Measurements from ENCODE around the gene LDLRAD4. TPM values are rescaled to one million over a fixed set of nuclear protein-coding genes. Genes with fewer than 3 reads are reported as not detected.

Gene LDLRAD4
- total and polyA plus RNA-seq, 9 of the 15 experiments (the other 6 are each of a cell fraction or from before 2014, with no cell fraction given): 0.01 TPM; not detected in 8

GRCh38 chr18:13536578-13536977 lies 318.0 kb downstream of the LDLRAD4 start:
- no peak for FAIRE-seq
- in situ Hi-C loops (cut with MboI): no loop called here
- Histone ChIP-seq H2AFZ (ENCODE audit: low read depth, low read length) (no peak overlapping the region), H4K20me1 (replicated peaks; ENCODE audit: control insufficient read depth, insufficient read depth, low read length) (no peaks in the 10 kb centered on the region), H3K9ac (ENCODE audit: insufficient read depth in 1 of 2, low read depth in 2 of 2, low read length in 2 of 2) (no peak overlapping the region), H3K27me3 (ENCODE audit: control insufficient read depth in 2 of 2, insufficient read depth in 2 of 2, low read length in 2 of 2) (peaks cover 7 to 17% of the 10 kb centered on the region in 2 experiments; a peak in 4 of 5 replicates), H3K36me3 (ENCODE audit: control insufficient read depth, insufficient read depth, low read length) (no peaks in the 10 kb centered on the region), H3K4me1 (replicated peaks in 1 of 2; ENCODE audit: control insufficient read depth in 2 of 2, insufficient read depth in 2 of 2, low read length in 2 of 2) (no peaks in the 10 kb centered on the region), H3K27ac (ENCODE audit: extremely low read depth, low read depth, low read length) (no peak overlapping the region), H3K9me3 (replicated peaks; ENCODE audit: control insufficient read depth, insufficient read depth, low read depth, low read length) (no peaks in the 10 kb centered on the region), H3K4me3 (no peak overlapping the region), H3K79me2 (ENCODE audit: control insufficient read depth, insufficient read depth, low read length) (no peaks in the 10 kb centered on the region), H3K9me1 (ENCODE audit: control insufficient read depth, insufficient read depth, low read length) (no peaks in the 10 kb centered on the region), H3K4me2 (ENCODE audit: insufficient read depth, low read length) (no peak overlapping the region)
- intact Hi-C loops (cut with micrococcal nuclease): no loop called here
- ATAC-seq: no peak
- DNase-seq (ENCODE audit: extremely low read depth in 1 of 4, low spot score in 3 of 4): no peak
- CTCF ChIA-PET (ENCODE audit: low intra/inter-chr PET ratio): no interaction called here
- POLR2A ChIA-PET: no interaction called here
- TF ChIP-seq POLR2AphosphoS5 (IDR thresholded peaks at IDR 0.05; ENCODE audit: control insufficient read depth, insufficient read depth, low read depth, low read length): no peak
- TF ChIP-seq DMBX1 (CRISPR knock-in tag; IDR thresholded peaks at IDR 0.05; ENCODE audit: borderline replicate concordance): no peak
- no peak for TF ChIP-seq HINFP (tag; conservative IDR thresholded peaks at IDR 0.05; ENCODE audit: low read depth)
- no peak for TF ChIP-seq IRF1 (CRISPR knock-in tag; IDR thresholded peaks at IDR 0.05; ENCODE audit: borderline replicate concordance)
- TF ChIP-seq NKRF (IDR thresholded peaks at IDR 0.05; ENCODE audit: borderline replicate concordance): no peak
- no peak for TF ChIP-seq ZNF134 (CRISPR knock-in tag; conservative IDR thresholded peaks at IDR 0.05)
- no peak for TF ChIP-seq RBM25 (IDR thresholded peaks at IDR 0.05; ENCODE audit: low read depth, low read length, severe bottlenecking)
- TF ChIP-seq ZNF408 (CRISPR knock-in tag; IDR thresholded peaks at IDR 0.05; ENCODE audit: low read depth): no peak
- TF ChIP-seq SLC30A9 (CRISPR knock-in tag; IDR thresholded peaks at IDR 0.05): no peak
- TF ChIP-seq CCNT2 (IDR thresholded peaks at IDR 0.05; ENCODE audit: borderline replicate concordance, extremely low read depth, insufficient read length, low read depth, low read length): no peak
- no peak for TF ChIP-seq PTTG1 (tag; IDR thresholded peaks at IDR 0.05; ENCODE audit: low read depth)
- TF ChIP-seq LARP7 (IDR thresholded peaks at IDR 0.05): no peak
- no peak for TF ChIP-seq ZNF133 (CRISPR knock-in tag; IDR thresholded peaks at IDR 0.05)
- no peak for TF ChIP-seq BRD4 (IDR thresholded peaks at IDR 0.05)
- TF ChIP-seq ZNF3 (CRISPR knock-in tag; IDR thresholded peaks at IDR 0.05): no peak
- TF ChIP-seq FOS (IDR thresholded peaks at IDR 0.05; ENCODE audit: extremely low read depth, insufficient read length): no peak
- no peak for TF ChIP-seq ZKSCAN8 (CRISPR knock-in tag; IDR thresholded peaks at IDR 0.05)
- no peak for TF ChIP-seq CREB3 (tag; conservative IDR thresholded peaks at IDR 0.05; ENCODE audit: low read depth)
- no peak for TF ChIP-seq ZNF24 (IDR thresholded peaks at IDR 0.05)
- TF ChIP-seq ZNF707 (CRISPR knock-in tag; conservative IDR thresholded peaks at IDR 0.05): no peak
- BruUV-seq (replicated peaks): no TSS peak

Measured in K562 (cell line).